Trophoblast cell (in vitro differentiated cells and primary cell): Measurements from ENCODE around the gene KLC1.

Source experiments
- DNase-seq, 2 donors: peaks; one replicate each; pipeline ENCODE4 v3.0.0-alpha.2; 2016
- H2AFZ ChIP-seq: 2 replicates; pipeline ENCODE4 v1.6.1; 2013; ENCODE audit warnings: low read length, moderate library complexity, mild to moderate bottlenecking; ENCODE audit not compliant: insufficient read depth, poor library complexity
- H2AK5ac ChIP-seq: 2 replicates; pipeline ENCODE4 v1.6.1; 2013; ENCODE audit warnings: mild to moderate bottlenecking, low read length
- H2BK120ac ChIP-seq: 2 replicates; pipeline ENCODE4 v1.6.1; 2013; ENCODE audit warnings: low read length, mild to moderate bottlenecking, moderate library complexity; ENCODE audit not compliant: insufficient read depth, poor library complexity
- H2BK12ac ChIP-seq: 2 replicates; pipeline ENCODE4 v1.6.1; 2013; ENCODE audit warnings: mild to moderate bottlenecking, low read length, moderate library complexity
- H2BK5ac ChIP-seq: 2 replicates; pipeline ENCODE4 v1.6.1; 2013; ENCODE audit warnings: low read length, low read depth, moderate library complexity, mild to moderate bottlenecking; ENCODE audit not compliant: poor library complexity
- H3K14ac ChIP-seq: 2 replicates; pipeline ENCODE4 v1.6.1; 2013; ENCODE audit warnings: mild to moderate bottlenecking, low read length
- H3K18ac ChIP-seq: 2 replicates; pipeline ENCODE4 v1.6.1; 2013; ENCODE audit warnings: mild to moderate bottlenecking, low read length
- H3K23ac ChIP-seq: 2 replicates; pipeline ENCODE4 v1.6.1; 2013; ENCODE audit warnings: low read length
- H3K27ac ChIP-seq: 2 replicates; pipeline ENCODE4 v1.5.1; 2013; ENCODE audit warnings: low read depth, mild to moderate bottlenecking, inconsistent platforms, low read length, moderate library complexity
- H3K27me3 ChIP-seq: 2 replicates; pipeline ENCODE4 v1.6.1; 2013; ENCODE audit warnings: inconsistent platforms, mild to moderate bottlenecking, low read length, moderate library complexity; ENCODE audit not compliant: insufficient read depth
- H3K36me3 ChIP-seq, 2 experiments: 1 replicate in 1 of 2; 2 replicates in 1 of 2; pipeline ENCODE4 v1.6.1; 2013; ENCODE audit warnings: low read length in 2 of 2, mild to moderate bottlenecking in 2 of 2, moderate library complexity in 1 of 2; ENCODE audit not compliant: insufficient read depth in 2 of 2, control insufficient read depth in 1 of 2
- H3K4ac ChIP-seq: 2 replicates; pipeline ENCODE4 v1.6.1; 2013; ENCODE audit warnings: low read depth, mild to moderate bottlenecking, low read length, moderate library complexity
- H3K4me1 ChIP-seq, 2 experiments: 1 replicate in 1 of 2; 2 replicates in 1 of 2; pipeline ENCODE4 v1.6.1; 2013; ENCODE audit warnings: low read length in 2 of 2, mild to moderate bottlenecking in 2 of 2, moderate library complexity in 1 of 2; ENCODE audit not compliant: insufficient read depth in 2 of 2, control insufficient read depth in 1 of 2
- H3K4me2 ChIP-seq: 2 replicates; pipeline ENCODE4 v1.6.1; 2013; ENCODE audit warnings: inconsistent platforms, mild to moderate bottlenecking, low read length, moderate library complexity
- H3K4me3 ChIP-seq: 2 replicates; pipeline ENCODE4 v1.5.1; 2013; ENCODE audit warnings: mild to moderate bottlenecking, low read depth, low read length, inconsistent platforms
- H3K79me1 ChIP-seq: one replicate; pipeline ENCODE4 v1.6.1; 2013; ENCODE audit warnings: low read length
- H3K79me2 ChIP-seq: 2 replicates; pipeline ENCODE4 v1.6.1; 2013; ENCODE audit warnings: low read length, mild to moderate bottlenecking; ENCODE audit not compliant: control insufficient read depth, insufficient read depth, poor library complexity
- H3K9ac ChIP-seq: 2 replicates; pipeline ENCODE4 v1.6.1; 2013; ENCODE audit warnings: mild to moderate bottlenecking, low read length
- H3K9me3 ChIP-seq: 2 replicates; pipeline ENCODE4 v1.6.1; 2013; ENCODE audit warnings: low read depth, mild to moderate bottlenecking, control low read depth, inconsistent platforms, low read length; ENCODE audit not compliant: insufficient read depth
- H4K12ac ChIP-seq: 2 replicates; pipeline ENCODE4 v1.6.1; 2013; ENCODE audit warnings: low read depth, mild to moderate bottlenecking, low read length, moderate library complexity
- H4K8ac ChIP-seq: 2 replicates; pipeline ENCODE4 v1.6.1; 2013; ENCODE audit warnings: low read depth, mild to moderate bottlenecking, low read length, moderate library complexity
- H4K91ac ChIP-seq: one replicate; pipeline ENCODE4 v1.6.1; 2013; ENCODE audit warnings: low read depth, mild to moderate bottlenecking, low read length, moderate library complexity
- WGBS: extraction: QIAGEN DNeasy Blood & Tissue Kit; methylation state at CpG from one replicate; pipeline ENCODE4 v1.1.7; 2013; ENCODE audit warnings: missing lambda C conversion rate; ENCODE audit not compliant: insufficient read length, insufficient coverage; ENCODE audit errors: extremely low coverage; 5-methylcytosine and 5-hydroxymethylcytosine counted together

Gene KLC1

DNA sequence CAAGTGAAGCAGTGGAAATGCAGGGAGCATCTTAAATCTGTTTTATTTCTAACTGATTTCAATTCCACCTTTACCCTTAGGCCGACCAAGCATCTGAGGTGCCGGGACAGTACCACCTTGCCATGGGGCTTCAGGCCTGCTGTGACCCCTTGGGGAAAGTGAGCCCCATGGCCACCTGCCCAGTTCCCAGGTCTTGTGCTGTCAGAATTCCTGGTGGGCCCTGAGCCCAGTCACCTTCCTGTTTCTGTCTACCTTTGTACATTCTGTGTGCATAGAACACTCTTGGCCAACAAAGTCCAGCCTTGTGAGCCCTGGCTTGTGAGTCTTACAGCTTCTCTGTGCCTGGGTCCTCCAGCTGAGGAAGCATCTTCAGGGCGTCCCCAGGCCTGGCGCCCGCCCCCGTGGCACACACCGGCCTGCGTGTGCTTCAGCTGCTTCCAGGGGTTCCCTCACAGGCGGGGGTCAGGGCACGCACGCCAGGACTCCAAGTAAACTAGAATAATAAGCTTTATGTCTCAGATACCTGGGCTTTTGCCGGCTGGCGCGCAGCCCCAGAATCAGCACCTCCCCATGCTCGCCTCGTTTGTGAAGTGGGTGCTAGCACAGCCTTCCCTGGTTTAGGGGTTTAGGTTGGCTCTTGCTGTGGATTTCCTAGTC, 96.9 kb downstream of the KLC1 start:
- no peak overlapping the region for H3K18ac ChIP-seq
- H2BK5ac ChIP-seq: no peak overlapping the region
- H3K27ac ChIP-seq: no peak overlapping the region
- no CpG with 5 or more reads among the region's 16 CpGs for WGBS
- H3K4me3 ChIP-seq: peak overlapping the region; percentile 2
- no peak overlapping the region for H3K23ac ChIP-seq
- H3K4me2 ChIP-seq: no peak overlapping the region
- H4K91ac ChIP-seq: no peak overlapping the region
- H2BK12ac ChIP-seq: no peak overlapping the region
- no peak overlapping the region for H3K9ac ChIP-seq
- no peak overlapping the region for H3K4ac ChIP-seq
- no peak overlapping the region for H3K14ac ChIP-seq
- peaks cover 1% of the 10 kb centered on the region for H3K79me2 ChIP-seq
- H3K4me1 ChIP-seq: no peaks in the 10 kb centered on the region
- no peak overlapping the region for H2AK5ac ChIP-seq
- DNase-seq: no peak
- H3K36me3 ChIP-seq: peaks cover 38 to 48% of the 10 kb centered on the region in 2 experiments
- no peaks in the 10 kb centered on the region for H3K27me3 ChIP-seq
- no peak overlapping the region for H2BK120ac ChIP-seq
- H3K79me1 ChIP-seq: no peaks in the 10 kb centered on the region
- no peak overlapping the region for H2AFZ ChIP-seq
- no peak overlapping the region for H4K8ac ChIP-seq
- no peak overlapping the region for H4K12ac ChIP-seq
- H3K9me3 ChIP-seq: no peaks in the 10 kb centered on the region

- Histone ChIP-seq H3K4me1 (no peaks in the 10 kb centered on the region), H3K9ac (no peak overlapping the region), H4K12ac (no peak overlapping the region), H2AK5ac (no peak overlapping the region), H2BK120ac (no peak overlapping the region), H3K9me3 (no peaks in the 10 kb centered on the region), H3K27me3 (no peaks in the 10 kb centered on the region), H3K4me2 (no peak overlapping the region), H3K18ac (no peak overlapping the region), H3K14ac (no peak overlapping the region), H2AFZ (no peak overlapping the region), H2BK5ac (no peak overlapping the region), H4K8ac (no peak overlapping the region), H3K4me3 (peak overlapping the region; percentile 2), H2BK12ac (no peak overlapping the region), H3K23ac (no peak overlapping the region), H3K36me3 (peaks cover 38 to 49% of the 10 kb centered on the region in 2 experiments), H4K91ac (no peak overlapping the region), H3K4ac (no peak overlapping the region), H3K79me2 (peaks cover 1% of the 10 kb centered on the region), H3K27ac (no peak overlapping the region), H3K79me1 (no peaks in the 10 kb centered on the region)
- no CpG with 5 or more reads among the region's 18 CpGs for WGBS
- DNase-seq: no peak
Observed at GRCh38 chr14:103726474-103726873, 97.5 kb downstream of the KLC1 start.

- DNase-seq: no peak
- H3K4me2 ChIP-seq: no peak overlapping the region
- H3K14ac ChIP-seq: no peak overlapping the region
Observed at GRCh38 chr14:103727313-103727980, 98.4 kb downstream of the KLC1 start.

DNA sequence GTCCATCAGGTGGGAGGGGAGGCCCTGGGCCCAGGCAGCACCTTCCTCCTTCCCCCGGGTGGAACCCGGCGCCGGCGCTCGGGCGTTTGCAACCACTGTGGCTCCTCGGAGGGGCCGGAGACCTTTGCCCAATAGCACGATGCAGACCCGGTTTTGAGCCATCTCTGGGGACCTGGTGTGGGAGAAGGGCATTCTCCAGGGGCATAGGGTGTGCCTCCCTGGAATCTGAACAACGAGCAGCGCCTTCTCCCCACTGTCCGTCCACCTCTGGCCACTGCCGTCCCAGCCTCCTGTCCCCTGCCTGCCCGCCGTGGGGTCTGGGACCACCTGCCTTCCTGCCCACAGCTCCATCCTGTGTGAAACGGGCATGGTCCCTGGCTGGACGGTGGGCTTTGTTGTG, 99.1 kb downstream of the KLC1 start:
- Histone ChIP-seq H3K4me3 (no peak overlapping the region), H3K36me3 (peaks cover 46 to 64% of the 10 kb centered on the region in 2 experiments), H3K27me3 (no peaks in the 10 kb centered on the region), H2AK5ac (no peak overlapping the region), H3K9ac (no peak overlapping the region), H3K79me1 (no peaks in the 10 kb centered on the region), H4K8ac (no peak overlapping the region), H3K27ac (no peak overlapping the region), H2AFZ (no peak overlapping the region), H2BK12ac (no peak overlapping the region), H3K14ac (no peak overlapping the region), H3K4me1 (peaks cover 0 to 5% of the 10 kb centered on the region in 2 experiments), H3K79me2 (peaks cover 1% of the 10 kb centered on the region), H4K91ac (no peak overlapping the region), H3K9me3 (peaks cover 5% of the 10 kb centered on the region), H3K4me2 (no peak overlapping the region), H3K18ac (no peak overlapping the region), H4K12ac (no peak overlapping the region), H3K23ac (no peak overlapping the region), H2BK120ac (no peak overlapping the region), H3K4ac (no peak overlapping the region), H2BK5ac (no peak overlapping the region)
- no CpG with 5 or more reads among the region's 19 CpGs for WGBS
- DNase-seq: no peak

More at GRCh38 chr14:103727313-103727980, 98.4 kb downstream of the KLC1 start:
- Histone ChIP-seq H2AK5ac (no peak overlapping the region), H3K36me3 (peaks cover 46 to 59% of the 10 kb centered on the region in 2 experiments), H3K79me1 (no peaks in the 10 kb centered on the region), H3K9me3 (peaks cover 2% of the 10 kb centered on the region), H3K4ac (no peak overlapping the region), H2AFZ (no peak overlapping the region), H3K27ac (no peak overlapping the region), H3K23ac (no peak overlapping the region), H2BK120ac (no peak overlapping the region), H3K9ac (no peak overlapping the region), H3K79me2 (peaks cover 1% of the 10 kb centered on the region), H3K18ac (no peak overlapping the region), H3K27me3 (no peaks in the 10 kb centered on the region), H4K12ac (no peak overlapping the region), H2BK5ac (no peak overlapping the region), H3K4me1 (peaks cover 0 to under 1% of the 10 kb centered on the region in 2 experiments), H4K91ac (no peak overlapping the region), H3K4me3 (no peak overlapping the region), H2BK12ac (no peak overlapping the region), H4K8ac (no peak overlapping the region)
- WGBS: no CpG with 5 or more reads among the region's 53 CpGs
